ENCODE data around the gene STAC.

The STAC gene

GRCh38 chr3:36591959-36592358, 211.7 kb downstream of the STAC start:
- DNase-seq (ENCODE audit: low read depth in 2 of 2), result no peak

GRCh38 chr3:36595511-36595910, 215.2 kb downstream of the STAC start:
- DNase-seq (ENCODE audit: low read depth in 2 of 2), result no peak

- DNase-seq (ENCODE audit: low read depth in 2 of 2), result no peak
Measured at GRCh38 chr3:36596419-36596818, 216.1 kb downstream of the STAC start.

- DNase-seq (ENCODE audit: low read depth in 2 of 2), result no peak
Measured at GRCh38 chr3:36597422-36597821, 217.1 kb downstream of the STAC start.
